Left renal cortex interstitium (tissue), 4 donors: Measurements from ENCODE around the gene KLC1. TPM values are rescaled to one million over a fixed set of nuclear protein-coding genes. Genes with fewer than 3 reads are reported as not detected.

Experiments
- DNase-seq, 4 donors: peaks; one replicate each; pipeline ENCODE4 v3.0.0-alpha.2; 2013; ENCODE audit warnings: low read depth in 4 of 4, low spot score in 2 of 4, missing footprints in 1 of 4
- polyA plus RNA-seq, 4 donors: library from polyadenylated mRNA; unstranded; fragments of 120-200 nt; gene quantifications; one replicate each; pipeline ENCODE4 v1.2.1, GENCODE V29; 2013; ENCODE audit not compliant: insufficient read length in 4 of 4

Gene KLC1
- polyA plus RNA-seq, 4 donors = 90.1 to 162 (median 126) TPM

GRCh38 chr14:103715052-103716000 is 86.3 kb downstream of the KLC1 start, which contains the start of the genes XRCC3 and ZFYVE21:
XRCC3 (minus strand) TSS chr14:103715451; CDS start chr14:103711087, 4,364 bp downstream.
ZFYVE21 (plus strand) TSS chr14:103715810; CDS start chr14:103715842, 32 bp downstream.
- DNase-seq = peak; percentile 96 to 98 (median 98)

GRCh38 chr14:103716091-103716801 is 87.2 kb downstream of the KLC1 start:
- no peak for DNase-seq

GRCh38 chr14:103716899-103717411 is 87.9 kb downstream of the KLC1 start:
- DNase-seq = no peak

- DNase-seq = no peak
Measured at GRCh38 chr14:103718572-103718971, 89.6 kb downstream of the KLC1 start.

GRCh38 chr14:103719751-103720150 is 90.7 kb downstream of the KLC1 start:
- no peak for DNase-seq

- no peak for DNase-seq
Measured at GRCh38 chr14:103721334-103722120, 92.5 kb downstream of the KLC1 start.

GRCh38 chr14:103723748-103724081 is 94.7 kb downstream of the KLC1 start:
- no peak for DNase-seq

GRCh38 chr14:103724116-103724515 is 95.1 kb downstream of the KLC1 start:
- no peak for DNase-seq

- no peak for DNase-seq
Measured at GRCh38 chr14:103725001-103725682, 96.1 kb downstream of the KLC1 start.

- no peak for DNase-seq
Measured at GRCh38 chr14:103725739-103726395, 96.9 kb downstream of the KLC1 start.

- no peak for DNase-seq
Measured at GRCh38 chr14:103726474-103726873, 97.5 kb downstream of the KLC1 start.

- DNase-seq = peak in 1 of 4 donors; percentile 41
Measured at GRCh38 chr14:103727313-103727980, 98.4 kb downstream of the KLC1 start.

- no peak for DNase-seq
Measured at GRCh38 chr14:103728141-103728540, 99.1 kb downstream of the KLC1 start.

- no peak for DNase-seq
Measured at GRCh38 chr14:103728721-103729120, 99.7 kb downstream of the KLC1 start.

GRCh38 chr14:103729496-103730448 is 100.8 kb downstream of the KLC1 start:
- DNase-seq = no peak

GRCh38 chr14:103730490-103731035 is 101.6 kb downstream of the KLC1 start:
- no peak for DNase-seq

GRCh38 chr14:103731481-103731880 is 102.5 kb downstream of the KLC1 start:
- no peak for DNase-seq
